GM12878 (cell line): Measurements from ENCODE around the gene AGAP1.

Experiments
- BCL11A ChIP-seq: IDR thresholded peaks from 2 replicates; pipeline ENCODE4 v1.6.1; 2011; ENCODE audit warnings: low read depth, low read length
- CTCF ChIP-seq, 3 experiments: IDR thresholded peaks in 2 of 3; conservative IDR thresholded peaks in 1 of 3; 2 replicates each; pipeline ENCODE4 v1.5.1; 2011; ENCODE audit warnings: low read depth in 3 of 3, low read length in 3 of 3, mild to moderate bottlenecking in 3 of 3, control low read depth in 2 of 3, moderate library complexity in 2 of 3, inconsistent platforms in 1 of 3, mixed read lengths in 1 of 3; ENCODE audit not compliant: control insufficient read depth in 2 of 3, insufficient read depth in 1 of 3; ENCODE audit errors: extremely low read depth in 1 of 3
- EP300 ChIP-seq, 2 experiments: fragments of 150-350 bp in 1 of 2; IDR thresholded peaks; 2 replicates each; pipeline ENCODE4 v1.6.1; 2011 to 2012; ENCODE audit warnings: low read depth in 2 of 2, low read length in 2 of 2, borderline replicate concordance in 1 of 2, improper control_type of control experiment in 1 of 2, inconsistent platforms in 1 of 2; ENCODE audit not compliant: control insufficient read depth in 1 of 2
- EZH2 ChIP-seq: IDR thresholded peaks from 2 replicates; pipeline ENCODE4 v1.6.1; 2012; ENCODE audit warnings: low read depth, mild to moderate bottlenecking, control low read depth, inconsistent platforms, low read length, borderline replicate concordance; ENCODE audit not compliant: control insufficient read depth
- KDM1A ChIP-seq: fragments of 200-600 bp; sonication (generic); IDR thresholded peaks from 2 replicates; pipeline ENCODE4 v1.6.1; 2016; ENCODE audit warnings: borderline replicate concordance
- PBX3 ChIP-seq: IDR thresholded peaks from 2 replicates; pipeline ENCODE4 v1.6.1; 2011; ENCODE audit warnings: mild to moderate bottlenecking, low read depth, low read length, moderate library complexity; ENCODE audit not compliant: insufficient replicate concordance
- POLR2A ChIP-seq: IDR thresholded peaks from 2 replicates; pipeline ENCODE4 v1.6.1; 2011; ENCODE audit warnings: low read depth, mild to moderate bottlenecking, low read length
- POLR2AphosphoS5 ChIP-seq: IDR thresholded peaks from 2 replicates; pipeline ENCODE4 v1.6.1; 2011; ENCODE audit warnings: mild to moderate bottlenecking, low read length, inconsistent platforms
- PRDM15 ChIP-seq: fragments of 450-650 bp; formaldehyde crosslinking; IDR thresholded peaks from 2 replicates; pipeline ENCODE4 v1.4.0; 2020; ENCODE audit warnings: mild to moderate bottlenecking, moderate library complexity
- REST ChIP-seq: IDR thresholded peaks from 2 replicates; pipeline ENCODE4 v1.6.1; 2012; ENCODE audit warnings: mild to moderate bottlenecking, low read depth, low read length
- SMC3 ChIP-seq: IDR thresholded peaks from 2 replicates; pipeline ENCODE4 v1.6.1; 2011; ENCODE audit warnings: low read length, improper control_type of control experiment, borderline replicate concordance
- TAF1 ChIP-seq: IDR thresholded peaks from 2 replicates; pipeline ENCODE4 v1.6.1; 2011; ENCODE audit warnings: mild to moderate bottlenecking, low read depth, low read length, borderline replicate concordance

GRCh38 chr2:235563056-235563910 lies 69.4 kb downstream of the AGAP1 start:
- TF ChIP-seq CTCF (IDR thresholded peaks at IDR 0.05 in 2 of 3, conservative IDR thresholded peaks at IDR 0.05 in 1 of 3; ENCODE audit: control insufficient read depth in 2 of 3, extremely low read depth in 1 of 3, insufficient read depth in 1 of 3, low read depth in 3 of 3, low read length in 3 of 3) = no peak
- TF ChIP-seq REST = no peak
- no peak for TF ChIP-seq PBX3
- no peak for TF ChIP-seq BCL11A
- no peak for TF ChIP-seq TAF1
- no peak for TF ChIP-seq EZH2
- TF ChIP-seq SMC3 = no peak
- TF ChIP-seq PRDM15 = no peak
- no peak for TF ChIP-seq POLR2AphosphoS5
- no peak for TF ChIP-seq KDM1A
- TF ChIP-seq POLR2A = no peak
- no peak for TF ChIP-seq EP300 (IDR thresholded peaks at IDR 0.05; ENCODE audit: borderline replicate concordance in 1 of 2, control insufficient read depth in 1 of 2, low read depth in 2 of 2, low read length in 2 of 2)
